ENCODE data around the gene BUD31. TPM values are rescaled to one million over a fixed set of nuclear protein-coding genes. Genes with fewer than 3 reads are reported as not detected.

Gene BUD31
- total and polyA plus RNA-seq, 2 of the 4 experiments (the other 2 are of a cell fraction), result 72.6 to 97.2 TPM

GRCh38 chr7:99380032-99380822 is 28.5 kb upstream of the BUD31 start:
- peak overlapping the region; percentile 58 for H2AFZ ChIP-seq (replicated peaks; ENCODE audit: low read length, poor library complexity)
- in situ Hi-C loops (cut with MboI; ENCODE audit: low sequenced_read_pairs), result no loop called here
- no peak for TF ChIP-seq MAZ (IDR thresholded peaks at IDR 0.05; ENCODE audit: borderline replicate concordance, low read depth, low read length)
- TF ChIP-seq SMC3 (IDR thresholded peaks at IDR 0.05; ENCODE audit: low read depth, low read length), result no peak
- no peak for TF ChIP-seq CHD1 (IDR thresholded peaks at IDR 0.05; ENCODE audit: low read depth, low read length)
- no peak for TF ChIP-seq MAFK (IDR thresholded peaks at IDR 0.05; ENCODE audit: low read depth, low read length)
- TF ChIP-seq NFE2L2 (IDR thresholded peaks at IDR 0.05; ENCODE audit: low read depth, low read length), result no peak
- no peak for TF ChIP-seq RFX5 (IDR thresholded peaks at IDR 0.05; ENCODE audit: low read depth, low read length)
- no peak for TF ChIP-seq BHLHE40 (IDR thresholded peaks at IDR 0.05; ENCODE audit: low read depth, low read length)
- no peak for TF ChIP-seq CEBPB (IDR thresholded peaks at IDR 0.05; ENCODE audit: low read depth, low read length)
- no peak for TF ChIP-seq POLR2A (IDR thresholded peaks at IDR 0.05; ENCODE audit: low read depth, low read length)
- no peak for TF ChIP-seq CTCF (conservative IDR thresholded peaks at IDR 0.05; ENCODE audit: low read depth, low read length)
- no peak for TF ChIP-seq FOS (IDR thresholded peaks at IDR 0.05; ENCODE audit: low read depth, low read length)
- no peak for TF ChIP-seq MXI1 (IDR thresholded peaks at IDR 0.05; ENCODE audit: borderline replicate concordance, low read depth, low read length)
- no peak for TF ChIP-seq USF2 (IDR thresholded peaks at IDR 0.05; ENCODE audit: low read depth, low read length)
- H3K4me3 ChIP-seq (ENCODE audit: insufficient read depth, low read depth, low read length), result no peak overlapping the region
- no peak overlapping the region for H2BK15ac ChIP-seq (ENCODE audit: low read depth, low read length)
- intact Hi-C loops (cut with micrococcal nuclease), result no loop called here
- H3K4ac ChIP-seq (ENCODE audit: low read depth, low read length), result peak overlapping the region; percentile 59
- peaks cover 14% of the 10 kb centered on the region for H3K4me1 ChIP-seq (ENCODE audit: control insufficient read depth, insufficient read depth, low read length)
- ChIA-PET POLR2A (ENCODE audit: unreplicated experiment) (interaction anchor here (1.2 kb wide), 1 partner anchor 53 kb away, joined by 4 read pairs; no protein-coding TSS in a partner anchor), CTCF (no interaction called here)
- no peak overlapping the region for H4K91ac ChIP-seq (ENCODE audit: insufficient read depth, low read depth, low read length)
- peak overlapping the region; percentile 70; the same call in 1 of the 2 replicates for H3K23ac ChIP-seq (ENCODE audit: low read depth, low read length)
- H3K27me3 ChIP-seq (ENCODE audit: control insufficient read depth, insufficient read depth, low read length), result no peaks in the 10 kb centered on the region
- peaks cover 62% of the 10 kb centered on the region for H4K20me1 ChIP-seq (ENCODE audit: insufficient read depth, low read length)
- H3K36me3 ChIP-seq (ENCODE audit: control insufficient read depth, insufficient read depth, low read length), result peaks cover 6% of the 10 kb centered on the region
- peak overlapping the region; percentile 42 for H3K4me2 ChIP-seq (ENCODE audit: low read depth, low read length)
- H3K14ac ChIP-seq (replicated peaks; ENCODE audit: low read depth, low read length), result peak overlapping the region; percentile 62; the same call in 1 of the 2 replicates
- peak overlapping the region; percentile 26 for H3K27ac ChIP-seq (ENCODE audit: insufficient read depth, low read length)
- H2BK5ac ChIP-seq (ENCODE audit: low read depth, low read length, poor library complexity, severe bottlenecking), result peak overlapping the region; percentile 68
- BruUV-seq (replicated peaks), result no TSS peak
- H4K8ac ChIP-seq (ENCODE audit: low read depth in 2 of 2, low read length in 2 of 2), result peak overlapping the region in 1 of 2 experiments; percentile 76; a peak in 2 of 4 replicates
- H3K79me1 ChIP-seq (ENCODE audit: low read depth in 1 of 2, low read length in 2 of 2), result peaks cover 26 to 75% of the 10 kb centered on the region in 2 experiments
- DNase-seq (peak; percentile 44), ATAC-seq (ENCODE audit: low read depth) (peak; percentile 44)
- no peak overlapping the region for H3K9ac ChIP-seq (ENCODE audit: low read depth, low read length)
- H3K9me3 ChIP-seq (ENCODE audit: control insufficient read depth, insufficient read depth, low read length), result no peaks in the 10 kb centered on the region
- 40% methylated on average over 4 of the region's 12 CpGs; no CpG with 5 or more reads in 1 of the 2 experiments for WGBS, 2 experiments (ENCODE audit: extremely low coverage in 2 of 2, insufficient read length in 1 of 2)
- peak overlapping the region; percentile 55 for H4K5ac ChIP-seq (ENCODE audit: low read depth, low read length)
- H3K18ac ChIP-seq (ENCODE audit: low read depth, low read length), result no peak overlapping the region
- peak overlapping the region; percentile 30; the same call in 1 of the 2 replicates for H2BK120ac ChIP-seq (ENCODE audit: low read depth, low read length)
- H2AK9ac ChIP-seq (replicated peaks; ENCODE audit: low read depth, low read length, poor library complexity), result peak overlapping the region; percentile 67
- dilution Hi-C loops (cut with HindIII; ENCODE audit: low sequenced_read_pairs, unreplicated experiment), result no loop called here
- H3K56ac ChIP-seq (ENCODE audit: extremely low read depth, insufficient read depth, low read length), result no peak overlapping the region
- H2BK20ac ChIP-seq (ENCODE audit: low read depth, low read length), result no peak overlapping the region
- H3K9me1 ChIP-seq (ENCODE audit: insufficient read depth, low read length), result peaks cover 13% of the 10 kb centered on the region
- peak overlapping the region; percentile 73 for H2AK5ac ChIP-seq (ENCODE audit: low read depth, low read length)

All from IMR-90 (cell line).